Mesendoderm (in vitro differentiated cells): ENCODE data around the gene CDC6.

ENCODE experiments used
- DNase-seq: peaks from one replicate; pipeline ENCODE4 v3.0.0; 2013
- H2AK5ac ChIP-seq: 2 replicates; pipeline ENCODE4 v1.6.1; 2013; ENCODE audit warnings: low read length, inconsistent platforms
- H2BK120ac ChIP-seq: 2 replicates; pipeline ENCODE4 v1.6.1; 2013; ENCODE audit warnings: low read depth, mild to moderate bottlenecking, low read length, moderate library complexity, mixed read lengths
- H2BK15ac ChIP-seq: replicated peaks from 2 replicates; pipeline ENCODE4 v1.6.1; 2013; ENCODE audit warnings: low read depth, mild to moderate bottlenecking, moderate library complexity
- H2BK5ac ChIP-seq: 2 replicates; pipeline ENCODE4 v1.6.1; 2013; ENCODE audit warnings: low read length, inconsistent platforms
- H3K18ac ChIP-seq: 2 replicates; pipeline ENCODE4 v1.6.1; 2013; ENCODE audit warnings: mild to moderate bottlenecking, low read length, mixed read lengths
- H3K23ac ChIP-seq: one replicate; pipeline ENCODE4 v1.6.1; 2013; ENCODE audit warnings: low read length
- H3K27ac ChIP-seq: 2 replicates; pipeline ENCODE4 v1.5.1; 2013; ENCODE audit warnings: low read depth, mild to moderate bottlenecking, inconsistent platforms, low read length, moderate library complexity
- H3K27me3 ChIP-seq: 2 replicates; pipeline ENCODE4 v1.6.1; 2013; ENCODE audit warnings: low read length, control low read depth, mild to moderate bottlenecking, inconsistent platforms; ENCODE audit not compliant: insufficient read depth, poor library complexity
- H3K36me3 ChIP-seq: 2 replicates; pipeline ENCODE4 v1.6.1; 2013; ENCODE audit warnings: low read length, inconsistent platforms; ENCODE audit not compliant: control insufficient read depth, insufficient read depth
- H3K4ac ChIP-seq: one replicate; pipeline ENCODE4 v1.6.1; 2013; ENCODE audit warnings: low read depth, mild to moderate bottlenecking, low read length, moderate library complexity
- H3K4me1 ChIP-seq: 2 replicates; pipeline ENCODE4 v1.6.1; 2013; ENCODE audit warnings: low read depth, low read length, inconsistent platforms; ENCODE audit not compliant: control insufficient read depth
- H3K4me2 ChIP-seq: 2 replicates; pipeline ENCODE4 v1.6.1; 2013; ENCODE audit warnings: low read length
- H3K4me3 ChIP-seq: 2 replicates; pipeline ENCODE4 v1.5.1; 2013; ENCODE audit warnings: mild to moderate bottlenecking, low read length
- H3K56ac ChIP-seq: one replicate; pipeline ENCODE4 v1.6.1; 2013; ENCODE audit warnings: low read length
- H3K79me1 ChIP-seq: 2 replicates; pipeline ENCODE4 v1.6.1; 2013; ENCODE audit warnings: low read length, inconsistent platforms
- H3K79me2 ChIP-seq: 2 replicates; pipeline ENCODE4 v1.6.1; 2013; ENCODE audit warnings: mild to moderate bottlenecking, low read length; ENCODE audit not compliant: control insufficient read depth, insufficient read depth
- H3K9ac ChIP-seq: 2 replicates; pipeline ENCODE4 v1.6.1; 2013; ENCODE audit warnings: low read length, inconsistent platforms
- H4K5ac ChIP-seq: one replicate; pipeline ENCODE4 v1.6.1; 2013; ENCODE audit warnings: low read length
- H4K8ac ChIP-seq: one replicate; pipeline ENCODE4 v1.6.1; 2013; ENCODE audit warnings: low read depth, mild to moderate bottlenecking, control low read depth, low read length, moderate library complexity
- WGBS: extraction: QIAGEN DNeasy Blood & Tissue Kit; methylation state at CpG from one replicate; pipeline ENCODE4 v1.1.7; 2013; ENCODE audit warnings: low lambda C conversion rate, missing lambda C conversion rate; ENCODE audit not compliant: insufficient coverage; ENCODE audit errors: extremely low coverage; 5-methylcytosine and 5-hydroxymethylcytosine counted together

CDC6 gene

DNA sequence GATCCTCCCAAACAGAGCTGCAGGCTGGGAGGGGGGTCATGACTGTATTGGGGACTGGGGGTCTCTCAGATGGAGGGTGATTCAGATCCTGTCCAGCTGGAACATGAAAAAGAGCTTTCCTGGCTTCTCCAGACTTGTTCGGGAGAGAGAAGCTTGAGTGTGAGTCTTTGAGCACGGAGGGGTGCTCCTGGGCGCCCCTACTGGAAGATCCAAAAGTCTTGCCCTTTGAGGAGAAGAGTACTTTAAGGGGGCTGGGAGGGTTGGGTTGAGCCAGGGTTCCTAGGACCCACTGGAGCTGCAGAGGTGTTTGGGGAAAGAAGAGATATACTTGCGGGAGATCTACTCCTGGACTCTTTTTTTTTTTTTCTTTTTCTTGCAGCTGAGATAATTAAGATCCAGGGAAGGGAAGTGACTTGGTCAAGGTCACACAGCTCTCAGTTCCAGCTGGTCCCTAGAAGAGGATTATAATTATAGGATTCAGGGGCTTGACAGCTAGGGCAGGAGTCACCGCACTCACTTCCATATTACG lies 29.7 kb downstream of the CDC6 start:
- Histone ChIP-seq H2BK15ac (no peak overlapping the region), H3K4ac (no peak overlapping the region), H3K23ac (no peak overlapping the region), H4K8ac (no peak overlapping the region), H4K5ac (no peak overlapping the region), H3K18ac (peak overlapping the region; percentile 57), H3K27me3 (no peaks in the 10 kb centered on the region), H3K79me1 (peaks cover 18% of the 10 kb centered on the region), H3K56ac (peak overlapping the region; percentile 87), H3K4me3 (peak overlapping the region; percentile 19), H3K9ac (peak overlapping the region; percentile 77), H3K4me1 (peaks cover 13% of the 10 kb centered on the region), H2BK5ac (no peak overlapping the region), H3K36me3 (no peaks in the 10 kb centered on the region), H2AK5ac (no peak overlapping the region), H3K4me2 (peak overlapping the region; percentile 94), H2BK120ac (no peak overlapping the region), H3K79me2 (peaks cover 8% of the 10 kb centered on the region), H3K27ac (peak overlapping the region; percentile 25)
- DNase-seq: peak; percentile 86
- no CpG with 5 or more reads among the region's 6 CpGs for WGBS

DNA sequence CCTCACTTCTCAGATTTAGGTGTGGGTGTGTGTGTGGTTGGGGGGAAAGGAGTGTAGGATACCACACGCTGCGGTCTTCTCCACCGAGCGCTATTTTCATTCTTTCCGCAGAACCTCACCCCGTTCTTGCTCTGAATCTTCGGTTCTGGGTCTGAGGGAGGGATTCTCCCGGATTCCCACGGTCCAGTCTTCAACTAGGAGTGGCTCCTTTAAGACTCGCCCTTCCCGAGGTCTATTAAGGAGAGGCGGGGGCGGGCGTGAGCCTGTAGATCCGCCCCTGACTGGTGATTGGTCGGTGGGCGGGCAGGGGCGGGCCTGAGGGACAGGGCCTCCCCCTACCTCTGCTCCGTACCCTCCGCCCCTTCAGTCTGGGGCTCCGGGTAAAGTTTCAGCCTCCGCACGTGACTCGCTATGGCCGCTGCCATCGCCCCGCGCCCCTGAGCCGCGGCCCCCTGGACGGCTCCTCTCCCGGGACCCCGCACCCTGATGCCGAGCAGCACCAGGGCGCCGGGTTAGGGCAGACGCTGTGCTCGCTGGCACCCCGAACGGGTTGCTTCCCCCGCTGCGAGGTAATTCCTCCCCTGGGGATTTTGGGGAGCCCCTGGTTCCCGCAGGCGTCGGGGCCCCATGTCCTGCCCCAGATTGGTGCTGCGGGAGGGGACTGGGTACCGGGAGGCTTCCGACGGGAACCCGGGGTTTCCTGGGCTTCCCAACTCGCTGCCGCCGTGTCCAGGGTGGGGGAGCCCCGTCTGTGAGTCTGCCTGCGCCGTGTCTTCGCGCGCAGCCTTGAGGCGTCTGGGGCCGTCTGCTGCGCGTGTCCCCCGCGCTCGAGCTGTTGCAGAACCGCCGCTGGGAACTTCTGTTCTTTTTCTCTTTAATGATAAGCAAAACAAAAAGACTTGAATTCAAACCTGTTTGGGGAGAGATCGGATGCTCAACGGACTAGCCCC lies 30.5 kb downstream of the CDC6 start:
- Histone ChIP-seq H3K9ac (peak overlapping the region; percentile 79), H3K18ac (peak overlapping the region; percentile 70), H4K8ac (no peak overlapping the region), H3K27me3 (no peaks in the 10 kb centered on the region), H2BK120ac (no peak overlapping the region), H2BK5ac (no peak overlapping the region), H3K27ac (peak overlapping the region; percentile 3), H2AK5ac (no peak overlapping the region), H3K23ac (peak overlapping the region; percentile 83), H3K79me2 (peaks cover 8% of the 10 kb centered on the region), H3K79me1 (peaks cover 21% of the 10 kb centered on the region), H4K5ac (no peak overlapping the region), H3K4ac (no peak overlapping the region), H3K4me1 (peaks cover 13% of the 10 kb centered on the region), H3K4me3 (peak overlapping the region; percentile 76), H3K36me3 (no peaks in the 10 kb centered on the region), H2BK15ac (no peak overlapping the region), H3K56ac (peak overlapping the region; percentile 84), H3K4me2 (peak overlapping the region; percentile 94)
- DNase-seq: peak; percentile 98
- WGBS: no CpG with 5 or more reads among the region's 70 CpGs

- no CpG with 5 or more reads among the region's 13 CpGs for WGBS
Measured at GRCh38 chr17:40318830-40319391, 31.2 kb downstream of the CDC6 start.

GRCh38 chr17:40319651-40320540 lies 32.2 kb downstream of the CDC6 start:
- Histone ChIP-seq H2BK15ac (no peak overlapping the region), H4K5ac (no peak overlapping the region), H3K4me2 (no peak overlapping the region), H3K9ac (no peak overlapping the region), H4K8ac (no peak overlapping the region), H3K4me3 (no peak overlapping the region), H3K27me3 (no peaks in the 10 kb centered on the region), H3K27ac (no peak overlapping the region), H3K4ac (no peak overlapping the region), H3K79me2 (peaks cover 8% of the 10 kb centered on the region), H3K56ac (no peak overlapping the region), H3K79me1 (peaks cover 21% of the 10 kb centered on the region), H3K36me3 (no peaks in the 10 kb centered on the region), H2AK5ac (no peak overlapping the region), H3K18ac (no peak overlapping the region), H2BK120ac (no peak overlapping the region), H3K23ac (no peak overlapping the region), H3K4me1 (peaks cover 11% of the 10 kb centered on the region), H2BK5ac (no peak overlapping the region)
- WGBS: no CpG with 5 or more reads among the region's 11 CpGs
- no peak for DNase-seq

More at GRCh38 chr17:40318830-40319391, 31.2 kb downstream of the CDC6 start:
- Histone ChIP-seq H3K4me3 (peak overlapping the region; percentile 76), H3K36me3 (no peaks in the 10 kb centered on the region), H2BK120ac (no peak overlapping the region), H3K9ac (peak overlapping the region; percentile 79), H4K5ac (no peak overlapping the region), H3K79me1 (peaks cover 21% of the 10 kb centered on the region), H3K27me3 (no peaks in the 10 kb centered on the region), H3K79me2 (peaks cover 8% of the 10 kb centered on the region), H3K23ac (no peak overlapping the region), H3K27ac (no peak overlapping the region), H2AK5ac (no peak overlapping the region), H2BK15ac (no peak overlapping the region), H3K4me1 (peaks cover 11% of the 10 kb centered on the region), H4K8ac (no peak overlapping the region), H3K4me2 (peak overlapping the region; percentile 82), H3K4ac (no peak overlapping the region), H3K56ac (peak overlapping the region; percentile 84), H2BK5ac (no peak overlapping the region), H3K18ac (peak overlapping the region; percentile 70)
- DNase-seq: no peak

DNA sequence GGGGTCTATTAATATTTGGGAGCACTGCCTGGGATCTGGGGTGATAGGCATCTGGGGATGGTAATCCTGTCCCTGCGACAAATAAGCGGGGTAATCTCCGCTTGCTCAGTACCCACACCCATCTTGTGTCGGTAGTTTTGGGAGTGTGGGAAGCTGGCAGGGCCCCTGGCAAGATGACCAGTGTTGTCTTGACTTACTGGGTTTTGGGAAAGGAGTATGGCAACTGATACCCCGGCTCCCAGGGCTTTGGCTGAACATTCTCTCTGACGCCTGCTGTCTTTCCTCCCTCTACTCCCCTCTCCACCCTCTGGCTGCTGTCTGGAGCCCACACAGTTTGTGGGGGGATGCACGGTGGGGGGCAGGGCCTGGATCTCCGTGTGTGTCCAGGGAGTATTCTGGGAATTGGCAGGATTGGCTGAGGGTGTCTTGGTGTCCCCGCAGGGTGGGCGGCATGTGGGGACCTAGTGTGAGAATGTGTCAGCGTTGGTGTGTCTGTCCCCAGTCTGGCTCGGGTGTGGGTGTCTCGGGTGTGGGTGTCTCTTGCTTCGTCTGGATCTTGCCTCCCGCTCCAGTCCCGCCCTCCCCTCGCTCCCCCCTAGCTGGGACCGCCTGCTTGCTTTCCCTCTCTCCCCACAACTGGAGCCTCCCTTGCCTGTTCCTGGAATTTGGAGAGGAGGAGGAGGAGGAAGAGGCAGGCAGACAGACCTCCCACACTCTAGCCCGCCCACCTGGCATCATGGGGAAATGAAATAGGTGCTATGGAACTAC lies 33.3 kb downstream of the CDC6 start:
- peaks cover 8% of the 10 kb centered on the region for H3K79me2 ChIP-seq
- H3K23ac ChIP-seq: no peak overlapping the region
- H3K4me2 ChIP-seq: no peak overlapping the region
- peaks cover 11% of the 10 kb centered on the region for H3K4me1 ChIP-seq
- DNase-seq: no peak
- H3K18ac ChIP-seq: no peak overlapping the region
- no peak overlapping the region for H4K5ac ChIP-seq
- peak overlapping the region; percentile 13 for H3K9ac ChIP-seq
- H3K56ac ChIP-seq: peak overlapping the region; percentile 22
- no peak overlapping the region for H2BK120ac ChIP-seq
- no peak overlapping the region for H2BK5ac ChIP-seq
- H3K27me3 ChIP-seq: no peaks in the 10 kb centered on the region
- H3K27ac ChIP-seq: no peak overlapping the region
- H2BK15ac ChIP-seq: no peak overlapping the region
- no peak overlapping the region for H2AK5ac ChIP-seq
- H3K4ac ChIP-seq: no peak overlapping the region
- no CpG with 5 or more reads among the region's 19 CpGs for WGBS
- H4K8ac ChIP-seq: no peak overlapping the region
- H3K4me3 ChIP-seq: no peak overlapping the region
- H3K79me1 ChIP-seq: peaks cover 22% of the 10 kb centered on the region
- no peaks in the 10 kb centered on the region for H3K36me3 ChIP-seq
